Glomerular visceral epithelial cell (primary cell): ENCODE results near the gene RYR2.
"Not testable (repeated sequence)": the region's sequence is repeated elsewhere in the genome, so short reads cannot be mapped to it uniquely, and the experiment has no call there.

ENCODE experiments used
- DNase-seq: peaks from one replicate; pipeline ENCODE4 v3.0.0-alpha.2; 2016; ENCODE audit errors: extremely low spot score

Gene RYR2

GRCh38 chr1:237258871-237259270 is 216.9 kb downstream of the RYR2 start:
- DNase-seq, result no peak

GRCh38 chr1:237261198-237261597 is 219.2 kb downstream of the RYR2 start:
- no peak for DNase-seq

GRCh38 chr1:237267743-237268142 is 225.8 kb downstream of the RYR2 start:
- DNase-seq, result no peak

GRCh38 chr1:237269938-237270337 is 228.0 kb downstream of the RYR2 start:
- DNase-seq, result no peak

- no peak for DNase-seq
Measured at GRCh38 chr1:237270353-237270752, 228.4 kb downstream of the RYR2 start.

GRCh38 chr1:237277994-237278393 is 236.0 kb downstream of the RYR2 start:
- not testable (repeated sequence) for DNase-seq

GRCh38 chr1:237279629-237280028 is 237.6 kb downstream of the RYR2 start:
- no peak for DNase-seq

- DNase-seq, result no peak
Measured at GRCh38 chr1:237281481-237281880, 239.5 kb downstream of the RYR2 start.

- no peak for DNase-seq
Measured at GRCh38 chr1:237282208-237282783, 240.3 kb downstream of the RYR2 start.

- DNase-seq, result no peak
Measured at GRCh38 chr1:237287876-237288521, 246.0 kb downstream of the RYR2 start.

- DNase-seq, result no peak
Measured at GRCh38 chr1:237293804-237294203, 251.8 kb downstream of the RYR2 start.

GRCh38 chr1:237296861-237297260 is 254.9 kb downstream of the RYR2 start:
- DNase-seq, result no peak

GRCh38 chr1:237300642-237301041 is 258.7 kb downstream of the RYR2 start:
- no peak for DNase-seq

- DNase-seq, result no peak
Measured at GRCh38 chr1:237303929-237304328, 261.9 kb downstream of the RYR2 start.

- no peak for DNase-seq
Measured at GRCh38 chr1:237306726-237307125, 264.7 kb downstream of the RYR2 start.

GRCh38 chr1:237309595-237310118 is 267.7 kb downstream of the RYR2 start:
- DNase-seq, result no peak

GRCh38 chr1:237316352-237316751 is 274.4 kb downstream of the RYR2 start:
- no peak for DNase-seq

GRCh38 chr1:237318748-237319147 is 276.8 kb downstream of the RYR2 start:
- DNase-seq, result no peak

GRCh38 chr1:237320890-237321289 is 278.9 kb downstream of the RYR2 start:
- no peak for DNase-seq

- DNase-seq, result no peak
Measured at GRCh38 chr1:237324226-237324625, 282.2 kb downstream of the RYR2 start.

GRCh38 chr1:237327061-237327460 is 285.1 kb downstream of the RYR2 start:
- no peak for DNase-seq

- DNase-seq, result no peak
Measured at GRCh38 chr1:237340892-237341291, 298.9 kb downstream of the RYR2 start.

- DNase-seq, result no peak
Measured at GRCh38 chr1:237341391-237341790, 299.4 kb downstream of the RYR2 start.

- DNase-seq, result no peak
Measured at GRCh38 chr1:237342730-237343129, 300.7 kb downstream of the RYR2 start.
